HG03095 (cell line): ENCODE measurements around the gene RHEBL1.
"Not testable (repeated sequence)": the region's sequence is repeated elsewhere in the genome, so short reads cannot be mapped to it uniquely, and the experiment has no call there.

Experiments
- ATAC-seq: cut with Tn5 transposase; IDR thresholded peaks from one replicate; pipeline ENCODE4 v1.9.1; 2021; ENCODE audit warnings: moderate library complexity; ENCODE audit not compliant: unreplicated experiment

Gene RHEBL1

GRCh38 chr12:49089821-49090773 lies 20.3 kb upstream of the RHEBL1 start:
- ATAC-seq, result no peak

DNA sequence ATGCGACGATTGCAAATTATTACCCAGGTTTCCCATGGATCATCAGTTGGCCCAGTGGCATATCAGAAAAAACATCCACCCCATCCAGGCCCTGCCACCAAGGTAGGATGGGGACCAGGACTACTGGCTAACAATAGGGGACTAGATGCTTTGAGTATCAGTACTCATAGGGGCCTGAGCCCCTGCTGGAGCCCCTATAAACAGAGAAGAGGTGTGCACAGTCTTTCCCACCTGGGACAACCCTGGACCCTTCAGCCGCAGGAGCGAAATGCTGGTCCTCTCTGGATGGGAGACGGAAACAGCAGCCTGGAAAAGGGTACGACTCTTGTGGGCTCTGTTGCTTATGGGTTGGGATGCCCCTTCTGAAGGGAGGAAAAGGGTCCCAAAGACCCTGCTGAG lies 19.2 kb upstream of the RHEBL1 start:
- ATAC-seq, result no peak

DNA sequence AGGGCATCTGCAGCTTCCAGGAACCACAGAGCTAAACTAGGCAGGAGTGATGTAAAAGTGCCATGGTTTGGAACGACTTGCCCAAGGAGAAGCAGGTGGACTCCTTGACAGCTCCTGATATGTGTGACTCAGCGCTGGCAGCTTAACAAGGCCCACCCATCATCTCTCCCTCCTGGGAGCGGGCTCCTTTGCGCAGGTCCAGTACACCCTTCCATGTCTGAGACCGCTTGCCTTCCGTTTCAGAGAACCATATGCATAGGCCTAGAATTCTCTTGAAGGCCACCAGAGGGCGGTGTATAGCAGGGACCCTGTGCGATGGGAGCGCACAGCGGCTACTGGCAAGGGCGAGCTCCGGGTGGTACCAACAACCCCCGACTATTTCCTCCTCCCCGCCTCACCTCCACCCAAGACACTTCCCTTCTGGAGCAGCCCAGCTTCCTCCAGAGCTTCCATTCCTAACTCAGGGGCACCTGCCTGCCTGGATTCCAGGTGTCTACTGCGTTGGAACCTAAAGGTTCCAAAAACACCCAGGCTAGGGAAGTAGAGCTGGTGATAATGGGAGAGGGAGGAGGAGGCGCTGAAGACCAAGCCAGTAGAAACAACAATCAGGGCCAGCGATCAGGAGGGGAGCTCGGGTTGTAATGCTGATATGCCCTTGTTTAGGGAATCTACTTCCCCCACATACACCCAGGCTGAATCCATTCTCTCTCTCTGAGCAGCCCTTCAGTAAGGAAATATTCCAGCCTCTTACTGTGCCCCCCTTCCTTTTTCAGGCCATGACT lies 18.6 kb upstream of the RHEBL1 start:
- ATAC-seq, result peak; percentile 60

DNA sequence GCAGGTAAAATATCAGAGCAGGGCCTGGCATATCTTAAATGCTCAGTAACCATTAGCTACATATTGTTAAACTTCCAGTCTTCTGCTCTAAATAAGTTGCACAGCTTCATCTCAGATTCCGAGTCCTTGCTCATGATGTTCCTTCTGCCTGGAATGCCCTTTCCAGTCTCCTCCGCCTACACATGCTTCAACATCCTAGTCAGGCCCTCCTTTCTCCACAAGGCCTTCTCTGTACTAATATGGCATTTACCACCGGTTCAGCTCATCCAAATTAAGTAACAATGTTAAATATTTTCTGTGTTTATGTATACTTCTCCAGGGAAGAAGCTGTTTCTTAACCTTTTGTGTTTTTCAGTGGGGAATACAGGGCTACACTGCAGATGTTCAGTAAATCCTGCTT lies 16.3 kb upstream of the RHEBL1 start:
- no peak for ATAC-seq

DNA sequence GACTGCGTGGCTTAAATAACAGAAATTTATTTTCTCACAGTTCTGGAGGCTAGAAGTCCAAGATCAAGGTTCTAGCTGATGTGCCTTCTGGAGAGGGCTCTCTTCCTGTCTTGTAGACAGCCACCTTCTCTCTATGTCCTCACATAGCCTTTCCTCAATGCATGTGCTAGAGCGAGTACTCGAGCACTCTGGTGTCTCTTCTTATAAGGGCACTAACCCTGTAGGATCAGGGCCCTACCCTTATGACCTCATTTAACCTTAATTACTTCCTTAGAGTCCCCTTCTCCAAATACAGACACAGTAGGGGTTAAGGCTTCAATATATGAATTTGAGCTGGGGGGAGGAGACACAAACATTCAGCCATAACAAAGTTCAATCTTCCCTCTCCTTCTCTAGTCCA lies 14.7 kb upstream of the RHEBL1 start:
- ATAC-seq, result no peak

- ATAC-seq, result no peak
Measured at GRCh38 chr12:49079793-49080192, 10.0 kb upstream of the RHEBL1 start.

DNA sequence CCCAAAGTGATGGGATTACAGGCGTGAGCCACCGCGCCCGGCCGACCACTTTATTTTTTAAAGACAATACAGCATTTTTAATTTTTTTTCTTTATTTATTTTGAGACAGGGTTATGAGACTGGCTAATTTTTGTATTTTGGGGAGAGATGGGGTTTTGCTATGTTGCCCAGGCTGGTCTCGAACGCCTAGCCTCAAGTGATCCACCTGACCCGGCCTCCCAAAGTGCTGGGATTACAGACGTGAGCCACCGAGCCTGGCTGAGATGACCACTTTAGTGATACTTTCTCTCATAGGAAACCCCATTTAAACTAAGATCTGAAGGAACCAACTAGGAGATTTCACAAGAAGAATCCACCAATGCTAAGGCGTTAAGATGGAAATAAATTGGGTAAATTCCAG lies 1.2 kb upstream of the RHEBL1 start:
- ATAC-seq, result no peak

DNA sequence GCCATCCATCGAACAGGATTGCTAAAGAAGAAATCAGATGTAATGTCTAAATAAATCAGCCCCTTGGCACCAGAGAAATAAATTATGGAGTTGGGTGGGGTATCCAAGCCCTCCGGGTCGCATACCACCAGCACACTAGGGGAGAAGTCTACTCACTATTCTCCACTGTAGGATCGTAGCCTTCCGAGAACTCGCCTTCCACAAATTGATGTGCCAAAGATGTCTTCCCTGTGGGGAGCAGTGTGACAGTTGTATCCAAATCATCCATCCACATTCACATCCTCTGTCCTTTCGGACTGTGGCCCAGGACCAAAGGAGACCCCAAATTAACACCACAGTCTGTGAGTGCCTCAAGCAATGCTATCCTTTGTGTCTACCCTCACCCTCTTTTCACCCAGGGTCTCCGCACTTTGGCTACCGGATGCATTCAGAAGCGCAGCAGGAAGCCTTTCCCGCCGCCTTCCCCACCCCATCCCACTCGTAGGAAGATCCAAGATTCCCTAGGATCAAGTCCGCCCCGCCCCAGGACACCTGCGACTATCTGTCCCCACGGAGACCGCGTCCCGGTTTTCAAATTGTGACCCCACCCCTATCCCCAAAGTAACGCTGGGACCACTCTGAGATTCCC lies 786 bp downstream of the RHEBL1 start:
- no peak for ATAC-seq

- ATAC-seq, result no peak
Measured at GRCh38 chr12:49066120-49066519, 3.7 kb downstream of the RHEBL1 start.

DNA sequence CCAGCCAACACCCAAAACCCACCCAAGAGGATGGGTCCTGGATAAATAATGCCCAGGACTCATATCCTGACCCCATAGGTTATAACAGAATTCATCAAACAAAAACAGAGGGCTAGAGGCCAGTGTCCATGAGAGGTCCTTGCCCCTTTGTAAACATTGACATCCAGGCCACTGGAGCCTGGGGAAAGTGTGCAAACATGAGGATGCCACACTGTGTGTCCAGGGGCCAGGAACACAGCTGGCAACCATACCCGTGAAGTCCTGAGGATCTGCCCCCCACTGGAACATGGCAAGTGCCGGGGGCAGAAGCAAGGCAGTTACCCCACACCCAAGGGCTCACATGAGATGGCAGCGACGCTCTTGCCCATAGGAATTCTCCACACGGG lies 5.0 kb downstream of the RHEBL1 start:
- ATAC-seq, result no peak

GRCh38 chr12:49061916-49062315 lies 7.9 kb downstream of the RHEBL1 start:
- ATAC-seq, result not testable (repeated sequence)

DNA sequence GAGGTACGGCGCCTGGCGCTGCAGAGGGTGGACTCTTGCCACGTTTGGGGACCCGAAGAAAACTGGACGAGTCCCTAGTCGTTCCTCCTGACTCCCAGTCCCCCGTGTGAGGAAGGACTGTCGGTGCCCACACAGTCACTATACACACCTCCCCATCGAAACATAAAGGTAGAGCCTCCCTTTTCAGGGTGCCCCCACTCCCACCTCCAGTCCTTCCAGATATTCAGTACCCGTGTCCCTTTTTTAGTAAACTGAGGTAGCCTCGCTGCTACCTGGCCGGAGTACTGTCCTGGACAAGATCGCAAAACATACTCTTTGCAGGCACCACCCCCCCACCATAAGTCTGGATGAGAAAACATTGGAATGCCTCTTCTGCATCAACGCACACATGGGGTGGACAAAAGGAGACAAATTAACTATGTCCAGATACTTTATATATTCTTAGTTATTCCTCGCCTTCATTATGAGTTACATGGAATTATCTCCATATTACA lies 8.6 kb downstream of the RHEBL1 start:
- no peak for ATAC-seq

DNA sequence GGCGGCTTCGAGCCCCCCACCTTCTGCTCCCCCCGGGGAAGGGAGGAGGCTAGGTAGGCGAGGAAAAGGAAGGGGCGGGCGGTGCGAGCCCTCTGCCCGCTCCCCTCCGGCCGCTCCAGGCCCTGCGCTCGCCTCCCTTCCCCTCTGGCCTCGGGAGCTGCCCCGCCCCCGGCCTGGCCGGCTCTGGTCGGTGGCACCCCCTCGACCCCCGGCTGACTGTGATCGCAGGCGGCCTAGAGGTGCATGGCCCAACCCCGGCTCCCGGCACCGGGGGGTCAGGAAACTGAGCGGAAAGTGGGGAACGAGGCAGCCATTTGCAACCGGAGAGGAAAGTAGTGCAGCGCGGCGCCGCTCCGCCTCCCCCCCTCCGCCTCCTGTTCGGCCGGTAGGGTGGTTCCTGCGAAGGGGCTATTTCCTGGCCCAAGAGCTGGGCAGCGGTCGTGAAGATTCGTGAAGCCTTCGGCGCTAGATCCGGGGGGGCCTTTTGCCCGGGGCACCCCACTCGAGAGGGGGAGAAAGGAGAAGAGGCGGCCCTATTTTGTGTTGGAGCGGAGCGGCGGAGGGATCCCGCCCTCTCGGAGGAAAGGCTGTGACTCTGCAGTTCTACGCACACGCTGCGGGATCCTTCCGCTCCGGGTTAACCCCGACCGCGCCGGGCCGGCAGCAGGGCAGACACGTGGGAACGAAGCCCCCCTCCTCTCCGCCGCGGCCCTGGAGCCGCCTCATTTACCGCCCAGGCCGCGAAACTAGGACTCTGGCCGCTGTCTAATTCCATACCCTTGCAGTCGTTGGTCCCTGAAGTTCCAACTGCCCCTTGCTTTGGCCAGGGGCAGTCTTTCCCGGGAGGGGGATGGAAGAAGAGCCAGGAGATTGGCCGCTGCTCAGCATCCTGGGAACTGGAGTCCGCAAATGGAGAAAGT lies 9.3 kb downstream of the RHEBL1 start, which contains the start of gene KMT2D:
Gene KMT2D (minus strand): TSS at position 558 of the 920 bp plus-strand sequence. CDS start 5,470 bp downstream, outside the sequence.
- peak; percentile 40 for ATAC-seq

DNA sequence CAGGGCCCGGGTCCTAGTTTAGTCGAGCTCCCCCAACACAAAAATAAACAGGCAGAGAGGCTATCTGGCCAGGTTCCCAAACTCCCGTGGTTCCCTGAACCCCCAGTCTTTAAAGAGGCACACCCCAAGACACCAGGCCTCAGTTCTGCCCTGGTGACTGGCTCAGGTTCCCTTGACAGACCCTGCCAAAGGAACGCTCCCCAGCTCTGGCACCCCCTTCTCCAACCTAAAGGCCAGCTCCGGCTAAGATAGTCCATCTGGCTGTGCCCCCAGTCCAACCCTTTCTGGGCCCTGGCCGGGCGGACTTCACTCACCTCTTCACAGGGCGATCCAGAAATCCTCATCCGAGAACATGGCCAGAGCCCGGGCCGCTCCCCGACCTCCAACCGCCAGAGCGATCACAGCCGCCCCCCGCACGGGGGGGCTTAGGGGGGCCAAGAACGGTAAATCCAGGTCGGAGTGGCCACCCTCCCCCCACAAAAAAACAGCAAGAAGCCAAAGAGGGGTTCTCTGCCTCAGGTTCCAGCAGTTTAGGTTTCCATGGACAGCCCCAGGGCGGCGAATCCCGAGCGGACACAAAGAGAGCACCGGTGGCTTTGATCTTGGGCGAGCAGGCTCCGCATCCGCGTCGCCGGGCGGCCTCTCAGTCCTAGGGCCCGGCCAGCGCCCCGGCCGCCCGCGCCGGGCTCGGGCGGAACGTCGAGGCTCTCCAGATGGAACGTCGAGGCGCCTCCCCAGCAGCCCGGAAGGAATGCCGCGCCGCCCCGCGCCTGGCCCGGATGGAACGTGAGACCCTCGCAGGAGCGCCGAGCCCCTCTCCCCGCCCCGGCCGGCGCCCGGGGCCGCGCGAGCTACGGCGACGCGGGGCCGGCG lies 10.2 kb downstream of the RHEBL1 start:
- peak; percentile 11 for ATAC-seq

- no peak for ATAC-seq
Measured at GRCh38 chr12:49059045-49059298, 10.8 kb downstream of the RHEBL1 start.

- no peak for ATAC-seq
Measured at GRCh38 chr12:49058366-49059044, 11.3 kb downstream of the RHEBL1 start.

GRCh38 chr12:49057888-49058287 lies 11.9 kb downstream of the RHEBL1 start:
- ATAC-seq, result no peak

DNA sequence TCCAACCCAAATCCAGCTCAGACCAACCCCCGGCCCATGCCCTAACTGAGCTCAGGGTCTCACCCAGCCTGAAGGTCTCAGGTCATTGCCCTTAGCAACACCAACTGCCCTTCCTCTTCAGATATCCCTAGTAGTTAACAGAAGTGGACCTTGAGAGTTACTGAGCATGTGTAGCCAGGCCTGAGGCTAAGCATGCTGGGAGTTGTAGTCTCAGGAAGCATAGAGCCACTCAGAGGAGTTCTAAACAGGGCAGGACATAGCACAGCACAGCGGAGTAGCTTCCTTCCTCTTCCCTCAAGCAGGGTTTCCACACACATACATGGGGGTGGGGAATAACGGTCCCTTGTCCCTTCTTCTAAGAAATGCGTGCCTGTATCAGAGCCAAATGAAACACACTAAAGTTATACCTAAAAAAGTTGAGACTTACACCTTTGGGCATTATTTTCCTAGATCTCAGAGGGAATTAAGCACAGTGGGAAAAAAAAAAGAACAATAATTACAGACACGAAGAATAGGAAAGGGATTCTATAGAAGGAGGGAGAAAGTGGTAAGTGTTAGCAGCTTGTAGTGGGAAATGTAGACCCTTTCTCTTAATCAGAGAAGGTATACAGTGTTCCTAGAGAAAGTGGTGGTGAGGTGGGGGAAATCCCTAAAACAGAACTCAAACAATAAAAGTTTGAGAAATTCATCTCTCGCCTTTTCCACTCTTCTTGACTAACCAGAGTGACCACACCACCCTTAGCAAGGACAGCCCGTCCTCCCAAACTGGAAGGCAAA lies 13.6 kb downstream of the RHEBL1 start:
- ATAC-seq, result peak; percentile 51
